Activated CD4-positive, alpha-beta memory T cell treated with anti-CD3 and anti-CD28 coated beads, Interleukin-2, amount 10 ng/mL, durations not matched to agents 7 days and 5 days (primary cell): ENCODE data around the gene HMX1. TPM values are rescaled to one million over a fixed set of nuclear protein-coding genes. Genes with fewer than 3 reads are reported as not detected.

Experiments
- CTCF ChIA-PET: fragments of 350-600 bp; sonication (Branson Sonifier 250); formaldehyde crosslinking; loops from one replicate; lab custom pipeline; 2021; ENCODE audit warnings: antibody characterized with exemption, inconsistent platforms; lab: Charles Lee
- POLR2A ChIA-PET: fragments of 350-600 bp; sonication (Branson Sonifier 250); formaldehyde crosslinking; loops from one replicate; lab custom pipeline; 2021; ENCODE audit warnings: antibody characterized with exemption; lab: Charles Lee
- DNase-seq: peaks from one replicate; pipeline ENCODE4 v3.0.0-alpha.2; 2020
- H3K27ac Mint-ChIP-seq: one replicate; pipeline ENCODE4 v1.8.0; 2021; ENCODE audit warnings: mild to moderate bottlenecking, mixed read lengths
- H3K27me3 Mint-ChIP-seq: one replicate; pipeline ENCODE4 v1.8.0; 2021; ENCODE audit warnings: mixed read lengths
- H3K36me3 Mint-ChIP-seq: one replicate; pipeline ENCODE4 v1.8.0; 2021; ENCODE audit warnings: low read depth, mixed read lengths
- H3K4me1 Mint-ChIP-seq: one replicate; pipeline ENCODE4 v1.8.0; 2021; ENCODE audit warnings: mixed read lengths
- H3K4me3 Mint-ChIP-seq: one replicate; pipeline ENCODE4 v1.8.0; 2021; ENCODE audit warnings: mild to moderate bottlenecking, mixed read lengths
- H3K9me3 Mint-ChIP-seq: one replicate; pipeline ENCODE4 v1.8.0; 2021; ENCODE audit warnings: mixed read lengths
- total RNA-seq, 2 experiments: library from RNA; stranded (reverse); gene quantifications; one replicate each; pipeline ENCODE4 v1.2.3, GENCODE V29; 2021

The HMX1 gene
- total RNA-seq, 2 experiments from 2014 or later, result not detected

- H3K4me3 Mint-ChIP-seq, result no peak overlapping the region
- H3K4me1 Mint-ChIP-seq, result no peaks in the 10 kb centered on the region
- ChIA-PET CTCF (no interaction called here), POLR2A (no interaction called here)
- DNase-seq, result no peak
- no peak overlapping the region for H3K27ac Mint-ChIP-seq
- H3K36me3 Mint-ChIP-seq, result peaks cover 3% of the 10 kb centered on the region
- no peaks in the 10 kb centered on the region for H3K9me3 Mint-ChIP-seq
- H3K27me3 Mint-ChIP-seq, result peaks cover 61% of the 10 kb centered on the region
Measured at GRCh38 chr4:8866828-8867623, 4.6 kb downstream of the HMX1 start.

- H3K4me1 Mint-ChIP-seq, result no peaks in the 10 kb centered on the region
- no peak overlapping the region for H3K4me3 Mint-ChIP-seq
- H3K9me3 Mint-ChIP-seq, result no peaks in the 10 kb centered on the region
- peaks cover 3% of the 10 kb centered on the region for H3K36me3 Mint-ChIP-seq
- no peak for DNase-seq
- H3K27me3 Mint-ChIP-seq, result peaks cover 64% of the 10 kb centered on the region
- no peak overlapping the region for H3K27ac Mint-ChIP-seq
- ChIA-PET CTCF (no interaction called here), POLR2A (no interaction called here)
Measured at GRCh38 chr4:8866421-8866820, 5.2 kb downstream of the HMX1 start.

GRCh38 chr4:8865681-8866310 lies 5.8 kb downstream of the HMX1 start:
- ChIA-PET CTCF (no interaction called here), POLR2A (no interaction called here)
- no peak for DNase-seq
- no peaks in the 10 kb centered on the region for H3K4me1 Mint-ChIP-seq
- H3K27ac Mint-ChIP-seq, result no peak overlapping the region
- H3K9me3 Mint-ChIP-seq, result no peaks in the 10 kb centered on the region
- no peak overlapping the region for H3K4me3 Mint-ChIP-seq
- H3K27me3 Mint-ChIP-seq, result peaks cover 66% of the 10 kb centered on the region
- H3K36me3 Mint-ChIP-seq, result peaks cover 3% of the 10 kb centered on the region

- H3K27ac Mint-ChIP-seq, result no peak overlapping the region
- peaks cover 63% of the 10 kb centered on the region for H3K27me3 Mint-ChIP-seq
- no peak overlapping the region for H3K4me3 Mint-ChIP-seq
- H3K4me1 Mint-ChIP-seq, result no peaks in the 10 kb centered on the region
- peaks cover 3% of the 10 kb centered on the region for H3K36me3 Mint-ChIP-seq
- no peaks in the 10 kb centered on the region for H3K9me3 Mint-ChIP-seq
- ChIA-PET POLR2A (no interaction called here), CTCF (no interaction called here)
- DNase-seq, result no peak
Measured at GRCh38 chr4:8864912-8865680, 6.5 kb downstream of the HMX1 start.

- Mint-ChIP-seq H3K4me1 (no peaks in the 10 kb centered on the region), H3K4me3 (no peak overlapping the region), H3K36me3 (peaks cover 3% of the 10 kb centered on the region), H3K27me3 (peaks cover 62% of the 10 kb centered on the region), H3K27ac (no peak overlapping the region), H3K9me3 (no peaks in the 10 kb centered on the region)
- no peak for DNase-seq
- POLR2A ChIA-PET, result no interaction called here
- CTCF ChIA-PET, result no interaction called here
Measured at GRCh38 chr4:8863686-8864682, 7.7 kb downstream of the HMX1 start.

- no peak overlapping the region for H3K27ac Mint-ChIP-seq
Measured at GRCh38 chr4:8862800-8863685, 8.6 kb downstream of the HMX1 start.

GRCh38 chr4:8862334-8862733 lies 9.3 kb downstream of the HMX1 start:
- ChIA-PET POLR2A (no interaction called here), CTCF (no interaction called here)
- Mint-ChIP-seq H3K9me3 (no peaks in the 10 kb centered on the region), H3K4me1 (peaks cover 2% of the 10 kb centered on the region), H3K4me3 (no peak overlapping the region), H3K27ac (no peak overlapping the region), H3K27me3 (peaks cover 59% of the 10 kb centered on the region), H3K36me3 (peaks cover 3% of the 10 kb centered on the region)
- no peak for DNase-seq

More at GRCh38 chr4:8862800-8863685, 8.6 kb downstream of the HMX1 start:
- peaks cover 58% of the 10 kb centered on the region for H3K27me3 Mint-ChIP-seq
- peaks cover 1% of the 10 kb centered on the region for H3K4me1 Mint-ChIP-seq
- CTCF ChIA-PET, result no interaction called here
- H3K4me3 Mint-ChIP-seq, result no peak overlapping the region
- H3K9me3 Mint-ChIP-seq, result no peaks in the 10 kb centered on the region
- no peak for DNase-seq
- peaks cover 3% of the 10 kb centered on the region for H3K36me3 Mint-ChIP-seq
- POLR2A ChIA-PET, result no interaction called here

- peaks cover 2% of the 10 kb centered on the region for H3K4me1 Mint-ChIP-seq
- no peaks in the 10 kb centered on the region for H3K9me3 Mint-ChIP-seq
- no peak for DNase-seq
- ChIA-PET CTCF (no interaction called here), POLR2A (no interaction called here)
- no peak overlapping the region for H3K4me3 Mint-ChIP-seq
- H3K36me3 Mint-ChIP-seq, result peaks cover 3% of the 10 kb centered on the region
- peaks cover 59% of the 10 kb centered on the region for H3K27me3 Mint-ChIP-seq
- H3K27ac Mint-ChIP-seq, result no peak overlapping the region
Measured at GRCh38 chr4:8861576-8862295, 9.9 kb downstream of the HMX1 start.

- Mint-ChIP-seq H3K27me3 (peaks cover 59% of the 10 kb centered on the region), H3K9me3 (no peaks in the 10 kb centered on the region), H3K4me3 (no peak overlapping the region), H3K27ac (no peak overlapping the region), H3K4me1 (peaks cover 6% of the 10 kb centered on the region), H3K36me3 (peaks cover 3% of the 10 kb centered on the region)
- ChIA-PET POLR2A (no interaction called here), CTCF (no interaction called here)
- DNase-seq, result no peak
Measured at GRCh38 chr4:8860892-8861575, 10.6 kb downstream of the HMX1 start.

GRCh38 chr4:8860096-8860891 lies 11.3 kb downstream of the HMX1 start:
- Mint-ChIP-seq H3K27ac (no peak overlapping the region), H3K4me3 (no peak overlapping the region), H3K36me3 (peaks cover 3% of the 10 kb centered on the region), H3K27me3 (peaks cover 64% of the 10 kb centered on the region), H3K9me3 (no peaks in the 10 kb centered on the region), H3K4me1 (peaks cover 6% of the 10 kb centered on the region)
- POLR2A ChIA-PET, result no interaction called here
- DNase-seq, result no peak
- CTCF ChIA-PET, result no interaction called here
